GM21390 (cell line): ENCODE measurements around the gene C9orf50.
A peak's percentile ranks its signal among the peaks of the same experiment; 100 is the strongest.

ENCODE experiments used
- ATAC-seq: cut with Tn5 transposase; IDR thresholded peaks from one replicate; pipeline ENCODE4 v1.9.1; 2021; ENCODE audit not compliant: unreplicated experiment

Gene C9orf50

GRCh38 chr9:129632460-129632859 is 11.6 kb upstream of the C9orf50 start:
- no peak for ATAC-seq

GRCh38 chr9:129631674-129632129 is 10.8 kb upstream of the C9orf50 start:
- no peak for ATAC-seq

GRCh38 chr9:129630967-129631673 is 10.2 kb upstream of the C9orf50 start:
- ATAC-seq = no peak

DNA sequence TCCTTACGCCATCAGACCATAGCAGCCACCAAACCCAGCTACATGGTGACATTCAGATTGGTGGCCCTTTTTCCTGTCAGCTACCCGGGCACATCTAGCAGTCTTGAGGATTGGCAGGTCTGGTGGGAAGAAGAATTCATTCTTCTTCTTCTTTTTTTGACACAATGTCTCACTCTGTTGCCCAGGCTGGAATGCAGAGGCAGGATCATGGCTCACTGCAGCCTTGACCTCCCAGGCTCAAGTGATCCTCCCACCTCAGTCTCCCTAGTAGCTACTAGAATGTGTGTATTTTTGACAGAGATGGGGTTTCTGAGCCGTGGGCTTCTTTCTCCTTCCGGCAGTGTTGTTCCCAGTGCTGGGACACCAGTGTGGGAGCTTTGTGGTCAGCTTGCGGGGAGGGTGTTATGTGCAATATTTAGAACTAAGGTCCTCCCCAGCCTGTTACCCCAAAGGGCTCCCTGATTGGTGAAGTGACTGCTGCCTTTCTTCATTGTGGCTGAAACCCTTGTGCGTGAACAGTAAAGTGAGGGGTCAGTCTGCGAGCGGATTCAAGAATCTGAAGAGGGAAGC is 8.4 kb upstream of the C9orf50 start:
- no peak for ATAC-seq

GRCh38 chr9:129628709-129629108 is 7.8 kb upstream of the C9orf50 start:
- ATAC-seq = no peak

GRCh38 chr9:129627556-129628440 is 6.9 kb upstream of the C9orf50 start:
- ATAC-seq = no peak

DNA sequence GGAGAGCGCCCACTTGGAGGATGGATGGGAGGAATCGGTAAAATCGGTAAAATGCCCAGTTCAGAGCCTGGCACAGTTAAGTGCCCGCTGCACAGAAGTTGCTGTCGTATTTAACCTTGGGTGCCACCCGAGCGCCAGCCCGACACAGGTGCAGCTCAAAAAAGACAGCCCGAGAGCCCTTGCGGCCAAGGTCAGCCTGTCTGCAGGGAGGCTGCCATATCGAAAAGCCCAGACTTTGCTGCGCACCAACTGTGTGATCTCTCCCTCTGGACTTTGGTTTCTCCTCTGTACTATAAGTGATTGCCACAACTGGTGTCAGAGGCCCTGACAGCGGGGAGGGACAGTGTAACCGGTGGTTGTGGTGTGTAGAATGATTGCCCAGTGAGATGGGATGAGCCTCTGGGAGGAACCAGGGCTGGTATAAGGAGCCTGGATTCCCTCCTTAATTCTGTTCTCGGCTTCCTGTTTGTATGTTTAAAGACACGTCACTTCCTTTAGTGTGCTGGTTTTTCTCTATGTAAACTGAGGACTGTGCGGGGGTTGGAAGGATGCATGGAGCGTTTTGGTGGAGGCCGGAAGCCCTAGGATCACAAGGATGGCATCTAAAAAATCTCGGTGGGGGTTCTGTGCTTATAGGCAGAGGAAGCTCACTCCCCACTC is 5.9 kb upstream of the C9orf50 start:
- peak; percentile 20 for ATAC-seq

DNA sequence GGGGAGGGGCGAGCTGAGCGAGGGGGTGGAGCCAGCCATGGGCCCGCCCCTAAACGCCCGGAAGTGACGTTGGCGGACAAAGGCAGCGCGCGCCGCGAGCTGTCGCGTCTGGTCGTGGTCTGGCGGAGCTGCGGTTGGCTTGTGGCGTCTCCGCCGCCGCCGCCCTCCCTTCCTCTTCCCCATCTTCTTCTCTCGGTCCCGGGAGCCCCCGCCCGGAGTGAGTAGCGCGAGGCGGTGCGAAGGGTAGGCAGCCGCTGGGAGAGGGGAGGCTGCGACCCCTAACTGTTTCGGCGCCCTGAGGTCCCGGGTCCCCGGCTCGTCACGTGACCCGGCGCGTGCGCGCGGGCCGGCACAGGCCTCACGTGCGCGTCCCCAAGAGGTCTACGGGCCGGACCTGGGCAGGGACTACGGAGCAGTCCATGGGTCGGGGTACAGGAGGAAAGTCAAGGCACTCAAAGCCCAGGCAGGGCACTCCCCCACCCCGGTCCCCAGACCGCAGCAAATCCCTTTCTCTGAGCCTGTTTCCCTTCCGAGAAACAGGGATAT is 5.3 kb upstream of the C9orf50 start, which contains the start of gene NTMT1:
Gene NTMT1 (plus strand): TSS at position 85 of the 546 bp plus-strand sequence. CDS start 6,541 bp downstream, outside the sequence.
- peak; percentile 76 for ATAC-seq

DNA sequence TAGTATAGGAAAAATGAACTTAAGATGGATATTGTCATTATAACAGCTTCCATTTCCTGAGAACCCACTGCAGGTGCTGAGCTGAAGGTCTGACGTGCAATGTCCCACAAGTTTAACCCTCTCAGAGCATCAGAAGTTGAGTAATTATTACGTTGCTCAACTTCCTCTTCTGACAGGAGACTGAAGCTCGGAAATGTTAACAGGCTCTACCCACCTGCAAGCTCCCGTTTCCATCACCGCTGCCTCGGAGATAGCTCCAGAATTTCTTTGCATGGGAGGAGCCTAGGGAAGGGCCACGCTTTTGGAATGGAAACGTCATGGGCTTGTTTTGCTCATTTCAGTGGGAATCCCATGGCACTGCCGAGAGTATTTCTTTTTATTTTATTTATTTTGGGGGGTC is 4.0 kb upstream of the C9orf50 start:
- ATAC-seq = no peak

GRCh38 chr9:129624168-129624759 is 3.4 kb upstream of the C9orf50 start:
- ATAC-seq = no peak

DNA sequence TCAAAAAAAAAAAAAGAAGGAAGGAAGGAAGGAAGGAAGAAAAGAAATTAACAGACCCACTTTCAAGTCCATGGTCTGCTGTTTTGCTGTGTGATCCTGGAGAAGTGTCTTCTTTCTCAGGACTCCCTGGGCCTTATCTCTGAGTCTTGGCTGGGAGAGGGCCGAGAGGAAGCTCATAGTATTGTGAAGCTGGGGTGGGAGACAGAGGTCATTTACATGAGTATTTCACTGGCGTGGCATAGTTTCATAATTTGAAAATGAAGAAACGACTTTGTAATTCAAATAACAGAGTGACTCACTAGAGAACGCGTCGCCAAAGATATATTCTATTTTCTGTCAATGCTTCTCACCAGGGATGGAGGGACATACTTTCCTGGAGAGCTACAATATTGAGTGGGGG is 2.4 kb upstream of the C9orf50 start:
- ATAC-seq = no peak

DNA sequence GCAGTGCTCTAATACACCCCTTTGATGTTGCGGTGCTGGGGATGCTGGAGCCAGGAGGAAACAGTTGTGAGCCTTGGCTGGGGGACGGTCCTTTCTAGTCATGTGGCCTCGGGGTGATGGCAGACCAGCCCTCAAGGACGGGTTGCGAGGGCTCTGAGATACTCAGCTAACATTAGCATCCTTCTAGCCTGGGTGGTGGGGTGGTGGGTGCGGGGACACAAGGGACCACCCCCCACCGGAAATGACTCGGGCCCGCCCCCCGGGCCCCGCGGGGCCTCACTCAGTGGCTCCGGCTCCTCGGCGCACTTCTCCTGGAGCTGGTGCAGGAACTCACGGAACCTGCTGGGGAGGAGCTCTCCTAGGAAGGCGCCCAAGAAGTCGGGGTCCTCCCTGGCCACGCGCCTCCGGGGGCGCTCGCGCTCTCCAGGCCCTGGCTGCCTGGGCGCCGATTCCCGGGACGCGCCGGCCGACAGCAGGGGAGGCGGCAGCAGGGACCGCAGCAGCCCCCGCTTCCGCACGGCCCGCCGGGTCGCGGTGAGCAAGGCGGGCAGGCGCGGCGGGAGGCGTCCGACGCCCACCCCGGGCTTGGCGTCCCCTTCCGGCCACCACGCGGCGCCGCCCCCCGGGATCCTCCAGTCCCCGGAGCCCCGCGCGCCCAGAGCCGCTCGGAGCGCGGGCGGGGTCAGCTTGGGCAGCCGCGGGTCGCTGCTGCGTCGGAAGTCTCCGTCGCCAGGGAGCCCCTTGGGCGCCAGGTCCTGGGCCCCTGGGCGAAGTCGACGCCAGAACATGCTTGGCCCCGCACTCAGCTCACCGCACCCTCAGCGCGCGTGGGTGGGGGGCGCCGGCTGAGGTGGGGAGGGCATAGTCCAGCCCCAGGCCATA is 873 bp downstream of the C9orf50 start:
- ATAC-seq = no peak

DNA sequence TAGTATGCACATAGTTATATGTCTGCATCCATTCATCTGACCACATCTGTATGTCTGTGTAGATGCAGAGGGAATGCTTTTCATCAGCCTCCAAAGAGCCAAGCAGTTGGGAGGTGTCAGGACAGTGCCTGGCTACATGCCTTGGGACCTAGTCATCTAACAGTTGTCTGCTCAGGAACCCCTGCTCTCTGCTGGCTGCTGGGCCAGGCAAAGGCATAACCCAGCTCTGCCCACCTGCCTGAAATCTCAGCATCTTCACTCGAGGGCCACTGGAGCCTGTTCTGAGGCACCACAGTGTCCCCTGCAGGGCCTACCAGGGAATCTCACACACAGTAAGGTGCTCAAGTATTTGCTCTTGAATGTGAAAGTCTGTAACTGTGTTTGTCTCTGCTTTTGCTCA is 3.7 kb downstream of the C9orf50 start:
- no peak for ATAC-seq

GRCh38 chr9:129615407-129616285 is 5.3 kb downstream of the C9orf50 start:
- ATAC-seq = no peak

GRCh38 chr9:129614932-129615331 is 6.0 kb downstream of the C9orf50 start:
- ATAC-seq = no peak

GRCh38 chr9:129613520-129614175 is 7.3 kb downstream of the C9orf50 start:
- ATAC-seq = no peak

- ATAC-seq = no peak
These were observed 7.9 kb downstream of the C9orf50 start for GRCh38 chr9:129612815-129613519.
